NCI-H128 (cell line): ENCODE measurements around the gene SLC1A3.
"Not testable (repeated sequence)": the region's sequence is repeated elsewhere in the genome, so short reads cannot be mapped to it uniquely, and the experiment has no call there.

Source experiments
- DNase-seq: peaks from one replicate; lab custom pipeline; 2025; ENCODE audit not compliant: unreplicated experiment; lab: John Stamatoyannopoulos, UW

SLC1A3 gene

DNA sequence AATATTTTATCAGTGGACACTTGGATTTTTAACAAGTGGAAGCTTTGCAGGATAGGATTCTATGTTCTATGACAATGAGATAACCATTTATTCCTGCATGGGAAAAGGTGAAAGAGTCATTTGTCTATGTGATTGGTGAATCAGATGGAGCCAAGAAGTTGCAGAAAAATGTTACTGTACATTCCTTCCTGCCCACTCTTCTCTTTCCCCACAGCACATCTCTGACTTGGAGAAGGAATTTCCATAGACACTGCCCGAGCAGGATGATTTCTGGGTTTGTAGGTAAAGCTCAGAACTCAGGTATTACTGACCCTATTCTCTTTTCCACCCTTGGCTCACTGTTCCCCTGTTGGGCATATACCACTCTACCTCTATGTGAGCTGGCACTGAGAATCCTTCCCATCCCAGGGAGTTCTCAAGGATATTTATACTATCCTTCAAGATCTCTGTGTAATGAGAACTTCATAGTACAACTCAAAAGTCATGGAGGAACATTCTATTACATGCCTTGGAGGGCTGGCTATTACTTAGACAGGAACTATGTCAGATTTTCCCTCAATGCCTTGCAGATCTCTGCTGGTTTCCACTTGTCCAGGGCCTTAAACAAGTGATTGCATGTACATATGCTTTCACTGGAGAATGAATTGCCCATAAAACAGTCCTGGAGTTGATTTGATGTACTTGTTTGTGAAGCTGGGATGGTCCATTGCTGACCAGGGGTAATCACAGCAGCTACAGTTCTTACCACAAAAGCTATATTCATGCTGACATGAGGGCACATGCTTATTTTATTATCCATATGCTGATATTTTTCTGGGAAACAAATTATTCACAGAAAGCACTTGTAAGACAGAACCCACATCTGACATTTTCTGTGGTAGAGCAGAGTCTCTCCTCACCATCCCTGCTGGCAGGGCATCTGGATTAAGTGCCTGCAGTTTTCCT is 24.1 kb downstream of the SLC1A3 start:
- DNase-seq: no peak

DNA sequence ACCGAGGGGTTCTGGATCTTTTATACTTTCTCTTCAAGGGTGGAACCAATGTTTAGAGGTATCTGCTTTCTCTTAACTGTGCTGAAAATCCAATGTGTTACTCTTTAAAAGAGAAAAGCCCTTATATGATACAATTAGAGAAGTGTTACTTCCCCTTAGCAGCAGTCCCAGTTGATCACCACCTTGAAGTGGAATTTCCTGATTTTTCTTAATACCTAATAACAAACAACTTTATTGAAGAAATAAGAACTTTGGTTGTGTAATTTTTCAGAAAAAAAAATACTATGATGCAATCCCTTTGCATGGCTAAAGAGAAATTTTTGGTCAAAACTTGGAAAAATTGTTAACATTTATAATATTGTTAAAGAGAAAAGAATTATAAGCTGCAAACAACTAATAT is 24.7 kb downstream of the SLC1A3 start:
- DNase-seq: no peak

DNA sequence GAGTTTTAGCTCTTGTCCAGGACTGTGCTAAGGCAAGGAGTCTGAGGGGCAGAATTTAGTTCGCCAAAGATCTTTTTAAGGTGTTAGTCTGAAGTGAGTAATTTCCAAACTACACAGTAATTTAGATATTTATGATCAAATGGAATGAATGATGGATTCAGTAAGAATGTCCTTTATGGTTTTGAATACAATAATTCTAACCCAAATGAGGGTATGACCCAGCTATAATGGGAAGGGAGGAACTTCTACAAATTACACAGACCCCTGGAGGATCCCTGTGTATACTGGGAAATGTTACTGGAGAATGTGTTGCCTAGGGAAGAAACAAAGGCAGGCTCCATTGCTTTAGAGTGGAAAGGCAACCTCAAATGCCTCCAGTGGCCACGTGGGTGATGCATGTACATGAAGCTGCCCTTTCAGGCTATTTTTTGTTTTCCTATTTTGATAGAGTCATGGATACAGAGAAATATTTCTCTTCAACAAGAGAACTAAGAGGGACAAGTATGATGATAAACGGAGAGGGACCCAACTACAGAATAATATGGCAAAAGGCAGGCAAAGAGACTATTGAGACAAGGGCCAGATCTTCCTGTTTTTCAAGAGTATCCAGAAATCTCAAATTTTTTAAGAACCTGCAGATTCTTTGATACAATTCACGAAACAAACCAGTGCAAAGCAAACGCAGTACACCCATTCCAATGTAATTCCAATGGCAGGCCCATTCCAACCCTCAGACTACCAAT is 25.4 kb downstream of the SLC1A3 start:
- no peak for DNase-seq

DNA sequence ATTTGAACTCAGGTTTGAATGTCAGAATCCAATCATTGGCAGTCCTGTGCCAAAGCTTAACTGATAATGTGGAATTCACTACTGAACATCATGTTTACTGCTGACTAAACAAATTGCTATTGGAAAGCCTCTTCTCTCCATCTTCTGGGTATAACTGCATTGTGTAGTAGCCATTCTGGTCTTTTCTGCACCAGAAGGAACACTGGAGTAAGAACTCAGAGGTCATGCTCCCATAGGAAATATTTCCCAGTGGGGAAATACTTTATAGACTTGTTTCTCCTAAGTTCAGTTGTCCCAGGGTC is 25.9 kb downstream of the SLC1A3 start:
- DNase-seq: no peak

DNA sequence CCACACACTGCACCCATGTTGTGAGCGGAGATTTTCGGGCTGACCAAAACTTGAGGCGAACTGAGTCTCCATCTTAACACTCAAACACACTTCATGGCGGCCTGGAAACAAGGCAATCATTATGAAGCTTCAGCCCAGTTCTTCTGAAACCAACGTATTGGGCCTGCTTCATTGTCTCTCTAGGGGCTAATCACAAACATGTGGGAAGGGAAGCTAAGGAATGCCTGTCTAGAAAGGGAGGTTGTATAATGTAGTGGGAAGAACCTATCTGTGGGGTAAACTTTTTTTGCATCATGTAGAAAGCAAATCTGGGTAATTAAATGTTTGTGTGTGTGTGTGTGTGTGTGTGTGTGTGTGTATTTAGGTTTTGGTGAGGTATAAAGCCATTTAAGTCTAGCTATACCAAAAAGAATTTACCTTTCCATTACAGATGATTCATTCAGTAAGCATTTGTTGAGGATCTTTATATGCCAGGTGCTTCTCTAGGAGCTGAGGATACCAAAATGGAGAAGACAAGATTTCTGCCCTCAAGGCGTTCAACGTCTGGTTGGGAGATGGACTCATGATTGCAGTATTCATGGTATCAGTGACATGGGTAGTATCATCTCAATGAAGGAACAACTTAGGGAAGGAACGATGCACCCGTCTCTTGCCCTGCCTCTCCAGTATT is 29.4 kb downstream of the SLC1A3 start:
- DNase-seq: no peak

DNA sequence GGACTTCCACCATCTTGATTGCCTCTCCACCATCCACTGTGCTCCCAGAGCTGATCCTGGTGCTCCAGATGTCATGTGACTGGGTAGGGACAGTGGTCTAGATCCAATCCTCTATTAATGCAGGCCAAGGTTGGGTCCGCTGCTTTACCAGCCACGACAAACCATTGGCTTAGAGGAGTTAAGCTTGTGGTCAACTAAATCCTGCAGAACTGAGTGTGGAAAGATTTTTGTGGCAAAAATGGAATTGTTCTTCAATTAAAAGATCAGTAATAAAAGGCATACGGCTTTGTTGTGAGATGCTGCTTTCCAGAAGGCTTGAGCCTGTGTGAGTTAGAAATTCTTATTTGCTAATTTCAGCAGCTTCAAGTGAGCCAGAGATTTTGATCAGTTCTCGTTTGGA is 30.7 kb downstream of the SLC1A3 start:
- DNase-seq: no peak

DNA sequence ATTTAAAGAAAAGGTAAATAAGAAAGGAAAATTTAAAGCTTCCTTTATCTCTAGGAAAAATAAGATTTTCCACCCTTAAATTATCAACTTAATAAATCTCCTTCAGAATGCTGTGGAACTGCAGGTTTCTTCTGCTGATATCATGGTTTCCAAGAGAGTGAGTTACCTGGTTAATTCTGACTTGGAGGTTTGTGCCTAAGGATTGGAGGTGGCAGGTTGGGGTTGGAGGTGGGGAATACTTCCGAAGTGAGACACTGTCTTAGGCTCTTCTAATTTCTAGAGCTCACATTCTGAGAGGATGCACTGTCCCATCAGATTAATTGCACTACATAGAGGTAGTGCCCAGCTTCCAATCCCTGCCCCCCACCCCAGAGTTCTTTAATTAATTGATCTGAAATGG is 31.1 kb downstream of the SLC1A3 start:
- no peak for DNase-seq

DNA sequence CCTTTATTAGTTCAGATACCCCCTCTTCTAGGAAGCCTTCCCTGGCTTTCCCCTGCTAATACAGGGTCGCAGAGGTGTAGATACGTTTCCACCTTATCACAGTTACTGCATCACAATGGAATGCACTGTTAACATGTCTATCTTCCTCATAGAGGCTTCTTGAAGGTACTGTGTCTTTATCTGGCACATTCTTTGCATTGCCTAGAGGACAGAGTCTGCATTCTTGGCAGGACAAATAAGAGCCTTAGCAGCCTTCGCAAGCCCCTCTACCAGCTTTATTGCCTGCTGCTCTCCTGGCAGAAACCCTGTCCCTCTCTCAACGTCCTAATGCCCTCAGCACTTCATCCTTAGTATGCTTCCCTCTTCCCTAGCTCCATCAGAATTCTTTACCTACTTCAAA is 31.6 kb downstream of the SLC1A3 start:
- no peak for DNase-seq

DNA sequence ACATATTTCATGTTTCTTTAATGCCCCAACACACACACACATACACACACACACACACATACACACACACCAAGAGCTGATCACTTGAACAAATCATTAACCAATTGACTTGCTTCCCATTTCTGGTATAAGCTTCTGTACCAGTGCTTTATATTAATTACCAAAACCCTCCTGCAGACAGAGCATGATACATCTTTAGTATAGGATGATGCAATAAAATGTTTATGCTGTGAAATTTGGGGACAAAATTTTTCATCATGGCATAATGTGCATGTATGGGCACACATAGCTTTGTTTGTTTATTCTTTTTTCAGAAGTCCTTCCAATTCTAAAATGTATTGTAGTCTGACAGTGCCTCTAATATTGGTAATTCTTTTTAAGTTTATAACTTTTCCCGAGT is 34.5 kb downstream of the SLC1A3 start:
- no peak for DNase-seq

DNA sequence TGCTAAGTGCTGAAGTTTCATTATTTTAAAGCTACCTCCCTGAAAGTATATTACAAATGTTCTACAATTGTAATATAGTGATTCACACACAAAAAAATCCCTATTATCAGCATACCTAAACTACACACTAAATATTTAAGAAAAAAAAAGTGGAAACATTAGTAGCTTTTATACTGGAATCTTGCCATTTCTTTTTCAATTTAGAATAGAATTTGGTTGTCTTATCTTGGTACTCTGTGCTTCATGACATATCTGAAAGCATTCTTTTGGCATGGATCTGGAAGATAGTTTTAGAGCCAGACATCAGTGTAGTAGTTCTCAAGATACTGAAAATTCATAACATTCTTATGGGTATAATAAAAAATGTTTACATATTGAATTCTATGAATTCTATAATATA is 35.0 kb downstream of the SLC1A3 start:
- no peak for DNase-seq

DNA sequence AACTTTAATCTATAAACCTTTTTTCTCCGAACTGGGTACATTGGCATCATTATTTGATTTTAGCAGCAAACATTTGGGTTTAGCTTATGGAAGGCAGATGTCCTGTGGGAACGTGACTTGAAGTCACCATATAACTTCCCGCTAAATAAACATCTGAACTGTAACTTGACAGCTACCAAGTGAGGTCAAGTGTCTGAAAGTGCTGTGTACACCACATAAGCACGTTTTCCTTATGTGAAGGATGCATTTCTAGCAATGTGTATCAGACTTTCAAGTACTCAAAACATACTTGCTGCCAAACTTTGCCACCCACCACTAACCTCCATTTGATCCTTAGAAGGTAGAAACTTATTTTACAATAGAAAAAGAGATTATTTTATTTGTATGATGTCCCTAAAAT is 35.7 kb downstream of the SLC1A3 start:
- DNase-seq: no peak

DNA sequence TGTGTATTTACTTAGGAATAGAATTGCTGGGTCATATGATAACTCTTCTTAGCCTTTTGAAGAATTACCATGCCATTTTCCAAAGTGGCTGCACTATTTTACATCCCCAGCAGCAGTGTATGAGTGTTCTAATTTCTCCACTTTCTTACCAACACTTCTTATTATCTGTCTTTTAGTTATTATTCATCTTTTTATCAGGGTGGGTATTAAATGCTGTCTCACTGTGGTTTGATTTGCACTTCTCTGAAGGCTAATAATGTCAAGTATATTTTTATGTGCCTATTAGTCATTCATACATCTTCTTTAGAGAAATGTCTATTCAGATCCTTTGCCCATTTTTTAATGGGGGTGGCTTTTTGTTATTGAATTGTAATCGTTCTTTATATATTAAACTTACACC is 36.8 kb downstream of the SLC1A3 start:
- no peak for DNase-seq

DNA sequence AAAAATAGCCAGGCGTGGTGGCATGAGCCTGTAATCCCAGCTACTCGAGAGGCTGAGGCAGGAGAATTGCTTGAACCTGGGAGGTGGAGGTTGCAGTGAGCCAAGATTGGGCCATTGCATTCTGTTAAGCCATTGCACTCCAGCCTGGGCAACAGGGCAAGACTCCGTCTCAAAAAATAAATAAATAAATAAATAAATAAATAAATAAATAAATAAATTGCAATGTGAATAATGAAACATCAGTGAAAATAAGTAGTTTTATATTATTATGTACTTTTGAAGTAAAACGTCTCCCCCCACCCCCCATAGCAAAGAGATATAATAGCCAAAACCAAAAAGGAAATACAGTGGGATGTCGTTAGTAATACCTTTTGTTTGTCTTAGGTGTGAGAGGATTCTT is 37.4 kb downstream of the SLC1A3 start:
- DNase-seq: not testable (repeated sequence)

DNA sequence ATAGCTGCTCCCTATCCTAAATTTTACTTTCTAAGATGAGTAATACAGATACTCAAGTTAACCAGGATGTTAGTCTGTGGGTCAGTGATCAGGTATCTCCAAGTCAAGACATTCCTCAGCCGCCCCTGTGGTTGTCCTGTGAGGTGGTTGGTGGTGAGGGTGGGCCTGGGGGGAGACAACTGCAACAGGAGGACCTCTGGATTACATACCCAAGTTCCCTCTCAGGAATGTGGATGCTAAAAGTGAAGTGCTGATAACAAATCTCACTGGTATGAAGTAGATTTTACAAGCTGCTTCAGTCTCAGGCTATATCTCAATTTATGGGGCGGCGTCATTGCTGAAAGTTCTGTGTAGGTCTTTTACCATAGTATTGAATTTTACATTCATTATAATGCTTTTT is 38.3 kb downstream of the SLC1A3 start:
- DNase-seq: no peak

DNA sequence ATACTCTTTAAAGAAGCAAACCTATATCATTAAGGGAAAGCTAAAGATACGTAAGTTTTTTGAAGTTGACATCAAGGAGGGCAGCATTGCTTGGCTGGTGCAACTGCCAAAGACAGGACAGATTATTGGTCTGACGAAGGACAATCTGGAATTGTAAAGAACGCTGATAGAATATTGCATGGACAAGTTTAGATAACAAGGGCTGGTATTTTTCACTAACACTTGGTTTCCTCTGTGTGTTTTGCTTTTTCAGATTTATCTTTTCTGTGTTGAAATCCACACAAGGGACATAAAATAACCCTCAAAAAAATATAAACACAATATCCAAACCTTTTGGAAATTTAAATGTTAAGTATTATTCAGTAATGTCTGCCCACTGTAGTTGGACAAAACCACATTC is 39.7 kb downstream of the SLC1A3 start:
- no peak for DNase-seq

DNA sequence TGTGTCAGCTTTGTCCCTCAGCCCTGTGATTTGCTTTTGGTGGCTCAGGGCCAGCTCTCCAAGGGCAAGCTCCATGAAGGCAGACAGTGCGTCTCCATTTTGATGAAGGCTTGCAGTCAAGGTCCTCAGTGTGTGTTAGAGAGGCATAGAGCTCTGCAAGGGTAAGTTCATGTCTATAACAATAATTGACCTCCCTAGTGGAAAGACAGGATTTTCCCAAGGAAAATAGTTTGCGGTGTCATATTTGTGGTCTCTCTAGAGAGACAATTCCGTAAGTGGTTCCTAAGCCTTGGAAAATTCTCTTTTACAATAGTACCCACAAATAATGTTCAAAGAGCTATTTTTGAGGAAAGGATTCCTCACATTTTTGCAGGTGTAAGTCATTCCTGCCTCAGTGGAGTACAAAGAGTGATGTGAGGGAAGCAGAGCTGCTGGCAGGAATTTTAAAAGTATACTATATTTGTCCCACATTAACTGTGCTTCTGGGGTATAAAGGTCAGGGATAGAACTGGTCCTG is 40.2 kb downstream of the SLC1A3 start:
- no peak for DNase-seq

DNA sequence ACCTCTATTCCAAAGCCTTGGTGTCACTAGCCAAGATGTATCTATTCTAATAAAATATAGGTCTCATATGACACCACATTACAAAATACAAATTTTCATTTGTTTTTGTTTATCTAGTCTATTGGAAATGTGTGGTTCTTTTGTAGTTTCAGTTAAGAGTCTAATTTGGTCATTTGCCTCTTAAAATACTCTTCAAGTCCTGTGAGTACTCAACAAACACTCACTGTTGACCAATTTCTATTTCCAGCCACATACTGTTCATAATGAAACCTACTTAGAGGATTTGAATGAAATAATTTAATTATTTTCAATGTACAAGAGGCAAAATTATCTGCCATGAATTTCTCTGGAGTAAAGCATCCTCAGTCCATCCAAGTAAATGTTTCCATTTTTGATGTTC is 40.6 kb downstream of the SLC1A3 start:
- no peak for DNase-seq

DNA sequence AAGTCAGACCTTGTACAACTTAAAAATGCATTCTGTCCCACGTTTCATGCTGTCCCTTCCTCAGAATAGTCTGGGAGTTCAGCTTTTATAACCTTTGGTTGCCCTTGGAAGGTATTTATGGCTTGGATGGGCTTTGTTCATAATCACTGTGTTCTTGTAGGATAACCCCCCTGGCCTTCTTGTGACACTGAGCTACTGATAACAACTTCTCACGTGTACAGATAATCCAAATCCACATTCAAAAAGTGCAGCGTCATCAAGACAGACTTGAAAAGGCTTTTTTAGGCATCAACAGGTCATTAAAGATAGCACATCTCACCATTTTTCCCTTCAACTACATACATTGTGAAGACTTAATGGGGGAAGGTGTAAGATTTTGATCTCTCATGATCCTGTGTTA is 42.0 kb downstream of the SLC1A3 start:
- no peak for DNase-seq

DNA sequence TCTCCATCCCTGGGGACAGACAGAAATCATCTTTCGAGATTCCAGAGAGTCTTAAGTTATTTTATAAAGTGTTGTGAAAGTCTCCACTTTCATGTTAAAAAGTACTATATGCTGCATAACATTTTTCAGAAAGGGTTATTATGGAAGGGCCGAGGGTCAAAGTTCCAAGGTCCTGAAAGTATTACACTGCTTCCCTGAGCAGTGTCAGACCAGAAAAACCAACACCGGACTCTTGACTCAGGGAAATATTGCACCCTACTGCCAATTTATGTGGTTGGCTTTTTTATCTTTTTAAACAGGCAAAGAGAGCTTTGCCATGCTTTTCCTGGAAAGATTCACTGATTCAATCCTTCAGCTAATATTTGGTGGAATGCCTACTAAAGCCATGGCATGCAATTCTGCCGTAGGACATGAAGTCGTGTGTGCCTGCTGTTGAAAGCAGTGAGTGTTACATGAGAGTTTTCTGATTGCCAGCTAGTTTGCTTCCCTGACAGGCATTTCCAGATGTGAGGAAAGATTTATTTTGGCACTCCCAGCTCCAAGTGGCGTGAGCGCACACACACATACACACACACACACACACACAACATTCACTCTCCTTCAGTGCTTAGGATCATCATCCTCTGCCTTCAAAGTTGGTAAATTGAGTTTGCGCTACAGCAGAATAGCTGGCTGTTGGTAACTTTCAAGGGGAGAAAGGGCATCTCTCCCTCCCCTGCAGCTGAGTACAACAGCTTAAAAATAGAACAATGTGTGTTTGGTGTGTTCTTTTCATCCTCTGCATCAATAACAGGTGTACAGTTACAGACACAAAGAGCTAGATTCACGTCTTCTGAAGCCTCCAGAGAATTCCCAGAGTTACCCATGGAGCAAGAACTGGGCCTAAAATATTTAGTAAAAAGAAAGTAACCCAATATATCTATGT is 45.6 kb downstream of the SLC1A3 start:
- DNase-seq: no peak

DNA sequence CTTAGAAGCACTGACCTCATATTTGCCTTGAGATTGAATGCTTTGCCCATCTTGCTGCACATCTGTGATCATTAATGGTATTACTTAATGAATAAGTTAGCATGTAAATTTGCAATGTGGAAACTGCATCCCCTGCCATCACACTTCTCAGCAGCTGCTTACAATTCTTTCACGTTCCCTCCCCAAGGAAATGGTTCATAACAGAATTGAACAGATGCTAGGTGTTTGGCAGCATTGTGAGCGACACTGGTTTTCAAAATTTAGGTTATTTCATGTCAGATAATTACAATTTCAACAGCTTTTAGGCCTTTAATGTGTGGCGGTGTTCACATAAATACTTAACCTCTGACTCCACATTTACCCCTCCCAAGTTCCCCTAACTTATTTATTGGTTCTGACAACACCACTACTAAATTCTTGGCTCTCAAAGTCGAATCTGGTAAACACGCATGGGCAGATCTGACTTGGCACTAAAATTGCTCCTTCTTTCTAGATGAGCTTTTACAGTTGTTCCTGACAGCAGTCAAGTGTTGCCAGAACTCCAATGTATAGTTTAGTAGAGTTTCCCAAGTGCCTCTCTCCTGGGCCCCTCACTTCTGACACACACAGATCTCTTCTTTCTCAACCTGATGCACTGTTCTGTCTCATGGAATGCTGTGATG is 46.8 kb downstream of the SLC1A3 start:
- no peak for DNase-seq
